GM19035 (cell line): ENCODE results near the gene ADAMTS1.
"Not testable (repeated sequence)": the region's sequence is repeated elsewhere in the genome, so short reads cannot be mapped to it uniquely, and the experiment has no call there.

Experiments
- ATAC-seq: cut with Tn5 transposase; IDR thresholded peaks from one replicate; pipeline ENCODE4 v1.9.1; 2021; ENCODE audit not compliant: unreplicated experiment

The ADAMTS1 gene

GRCh38 chr21:26845066-26845758 is at the start of gene ADAMTS1:
TSS of gene ADAMTS1 (minus strand) at chr21:26845409. CDS start at chr21:26844954, 455 bp downstream.
- ATAC-seq = no peak

DNA sequence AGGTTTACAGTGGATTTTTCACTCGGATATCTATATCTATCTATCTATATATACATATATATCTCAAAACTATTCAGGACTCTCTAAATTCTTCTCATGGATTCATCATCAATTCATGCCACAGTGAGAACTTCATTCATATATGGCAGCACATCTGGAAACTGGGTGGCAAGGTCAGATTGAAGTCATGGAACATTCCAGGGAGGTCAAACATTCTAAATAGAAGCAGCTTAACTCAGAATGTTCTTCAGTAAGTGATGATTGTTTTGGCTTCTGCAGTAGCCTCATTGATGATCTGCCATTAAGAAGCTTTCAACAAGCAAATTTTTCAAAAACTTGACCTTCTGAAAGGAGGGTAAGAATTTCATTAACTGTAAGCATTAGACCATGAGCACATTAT is 46.9 kb upstream of the ADAMTS1 start:
- no peak for ATAC-seq

- no peak for ATAC-seq
These were observed 43.7 kb upstream of the ADAMTS1 start for GRCh38 chr21:26888931-26889330.

- no peak for ATAC-seq
These were observed 43.0 kb upstream of the ADAMTS1 start for GRCh38 chr21:26888256-26888655.

DNA sequence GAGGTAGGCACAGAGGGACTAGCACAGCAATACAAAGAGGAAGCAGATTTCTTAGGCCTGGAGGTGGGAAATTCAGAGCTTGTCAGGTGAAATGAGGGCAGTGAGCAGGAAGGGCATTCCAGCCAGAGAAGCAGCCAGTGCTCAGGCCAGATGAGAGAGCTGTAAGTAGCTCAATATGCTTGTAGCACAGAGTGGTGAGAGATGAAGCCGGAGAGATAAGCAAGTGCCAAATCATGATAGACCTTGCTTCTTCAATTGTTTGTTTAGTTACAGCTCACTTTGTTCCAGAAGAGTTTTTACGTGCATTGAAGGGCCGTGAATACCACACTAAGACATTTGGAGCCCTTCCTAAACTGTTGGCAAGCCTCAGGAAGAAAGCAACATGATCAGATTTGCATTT is 42.0 kb upstream of the ADAMTS1 start:
- no peak for ATAC-seq

GRCh38 chr21:26884436-26884835 is 39.2 kb upstream of the ADAMTS1 start:
- no peak for ATAC-seq

DNA sequence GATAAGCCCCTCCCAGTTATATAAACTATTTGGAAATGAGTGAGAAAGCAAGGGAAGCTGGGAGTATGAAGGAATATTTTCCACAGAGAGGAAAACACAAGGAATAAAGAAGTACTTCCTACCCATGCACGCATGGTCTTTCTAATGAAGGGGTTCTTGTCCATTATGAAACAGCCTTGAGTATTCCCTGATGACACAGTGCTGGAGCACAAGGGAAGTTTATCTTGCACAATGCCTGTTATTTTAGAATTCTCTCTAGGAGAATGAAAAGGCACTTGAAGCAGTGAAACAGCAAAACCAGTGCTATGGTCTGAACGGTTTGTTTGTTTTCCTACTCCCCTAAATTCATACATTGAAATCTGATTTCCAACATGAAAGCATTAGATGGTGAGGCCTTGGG is 38.6 kb upstream of the ADAMTS1 start:
- ATAC-seq = no peak

DNA sequence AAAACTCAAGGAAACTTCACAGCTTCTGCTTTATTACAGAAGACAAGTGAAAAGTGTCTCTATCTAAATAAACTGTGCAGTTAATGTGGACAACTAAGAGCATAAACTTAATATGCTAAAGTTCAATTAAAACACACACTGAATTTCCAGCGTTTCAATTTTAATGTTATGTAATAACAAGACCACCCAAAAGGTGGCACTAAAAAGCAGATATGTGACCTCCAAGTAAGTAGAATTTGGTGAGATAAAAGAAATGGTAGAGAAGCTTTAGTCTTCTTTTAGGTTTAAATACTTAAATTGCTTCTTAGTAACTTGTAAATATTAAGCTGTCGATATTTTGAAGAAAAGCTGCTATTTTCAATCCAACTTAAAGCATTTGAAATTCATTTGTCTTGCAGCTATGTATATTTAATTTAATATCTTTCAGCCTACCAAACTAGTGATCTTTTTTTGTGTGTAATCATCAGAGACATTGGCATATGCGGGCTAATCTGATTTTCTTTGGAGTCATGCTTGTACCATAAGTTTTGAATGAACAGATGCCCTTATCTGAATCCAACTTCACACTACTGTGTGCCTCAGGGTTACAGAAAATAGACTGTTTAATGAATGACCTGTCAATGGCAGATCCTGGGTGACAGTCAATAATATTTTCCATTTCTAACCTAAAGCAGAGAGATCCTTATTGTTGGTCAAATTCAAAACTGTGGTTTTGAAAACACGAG is 36.5 kb upstream of the ADAMTS1 start:
- ATAC-seq = no peak

DNA sequence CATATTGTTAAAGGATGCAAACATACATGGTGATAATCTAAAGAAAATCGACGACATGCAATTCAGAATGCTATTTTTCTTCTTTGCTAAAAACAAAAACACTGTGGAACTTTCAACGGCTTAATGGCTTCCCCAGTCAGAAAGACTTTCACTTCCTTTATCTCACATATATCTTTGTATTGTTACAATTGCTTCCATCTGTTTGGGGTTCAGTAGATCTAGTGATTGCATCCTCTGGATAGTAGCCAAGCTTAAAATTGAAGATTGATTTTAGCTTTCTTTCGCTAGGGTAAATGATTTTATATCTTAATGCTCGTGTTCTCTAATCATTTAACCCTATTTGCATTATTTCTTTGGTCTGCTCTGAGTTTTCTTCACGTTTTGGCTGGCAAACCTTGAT is 31.8 kb upstream of the ADAMTS1 start:
- ATAC-seq = no peak

DNA sequence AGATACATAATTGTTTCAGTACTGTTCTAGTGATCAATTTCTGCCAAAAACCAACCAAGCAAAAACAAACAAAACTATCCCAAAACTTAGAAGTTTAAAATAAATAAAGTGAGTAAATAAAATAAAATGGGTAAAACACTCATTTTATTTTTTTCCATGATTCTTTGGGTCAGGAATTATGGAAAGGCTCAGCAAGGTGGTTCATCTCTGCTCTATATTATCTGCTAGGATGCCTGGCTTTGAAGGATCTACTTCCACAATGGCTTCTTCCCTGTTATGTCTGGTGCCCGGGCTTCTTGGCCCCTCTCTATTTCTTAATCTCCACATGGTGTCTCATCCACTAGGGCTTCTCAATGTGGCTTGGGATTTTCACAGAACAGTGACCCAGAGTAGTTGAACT is 29.1 kb upstream of the ADAMTS1 start:
- no peak for ATAC-seq

GRCh38 chr21:26865857-26866256 is 20.6 kb upstream of the ADAMTS1 start:
- no peak for ATAC-seq

GRCh38 chr21:26856871-26857350 is 11.7 kb upstream of the ADAMTS1 start:
- not testable (repeated sequence) for ATAC-seq

DNA sequence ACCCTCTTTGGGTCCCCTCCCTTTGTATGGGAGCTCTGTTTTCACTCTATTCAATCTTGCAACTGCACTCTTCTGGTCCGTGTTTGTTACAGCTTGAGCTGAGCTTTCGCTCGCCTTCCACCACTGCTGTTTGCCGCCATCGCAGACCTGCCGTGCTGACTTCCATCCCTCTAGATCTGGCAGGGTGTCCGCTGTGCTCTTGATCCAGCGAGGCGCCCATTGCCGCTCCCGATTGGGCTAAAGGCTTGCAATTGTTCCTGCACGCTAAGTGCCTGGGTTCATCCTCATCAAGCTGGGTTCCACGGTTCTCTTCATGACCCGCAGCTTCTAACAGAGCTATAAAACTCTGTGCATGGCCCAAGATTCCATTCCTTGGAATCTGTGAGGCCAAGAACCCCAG is 9.5 kb upstream of the ADAMTS1 start:
- ATAC-seq = not testable (repeated sequence)

GRCh38 chr21:26852423-26852822 is 7.2 kb upstream of the ADAMTS1 start:
- ATAC-seq = no peak

DNA sequence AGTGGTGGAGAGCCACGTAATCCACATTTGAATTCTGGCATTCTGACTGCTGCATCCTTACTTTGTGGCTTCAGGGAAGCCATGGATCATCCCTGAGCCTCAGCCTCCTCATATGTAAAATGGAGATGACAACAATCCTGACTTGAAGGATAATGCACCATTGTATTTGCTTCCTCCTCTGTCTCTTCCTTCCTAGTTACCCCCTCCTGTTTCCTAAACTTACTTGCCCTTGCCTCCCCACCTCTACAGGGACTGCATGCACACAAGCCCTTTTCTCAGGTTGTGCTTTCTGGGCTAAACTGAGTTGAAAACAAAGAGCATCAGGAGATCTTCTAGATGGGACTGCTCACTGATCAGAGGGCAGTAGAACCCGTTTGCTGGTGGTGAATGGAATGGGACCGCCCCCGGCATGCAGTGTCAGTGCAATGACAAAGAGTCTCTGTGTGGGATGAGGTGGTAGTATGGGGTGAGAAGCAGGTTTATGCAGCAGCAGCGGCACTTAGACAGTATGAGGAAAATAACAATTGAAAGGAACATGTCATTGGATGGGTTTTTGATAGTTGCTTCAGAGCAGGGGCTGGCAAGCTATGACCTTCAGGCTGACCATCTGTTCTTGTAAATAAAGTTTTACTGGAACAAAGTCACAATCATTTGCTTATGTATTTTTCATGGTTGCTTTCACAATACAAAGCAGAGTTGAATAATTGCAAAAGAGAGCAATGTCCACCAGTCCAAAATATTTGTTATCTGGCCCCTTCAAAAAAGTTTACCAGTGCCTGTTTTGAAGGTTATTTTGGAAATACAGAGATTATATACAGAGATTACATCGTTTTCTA is 6.1 kb upstream of the ADAMTS1 start:
- ATAC-seq = no peak

DNA sequence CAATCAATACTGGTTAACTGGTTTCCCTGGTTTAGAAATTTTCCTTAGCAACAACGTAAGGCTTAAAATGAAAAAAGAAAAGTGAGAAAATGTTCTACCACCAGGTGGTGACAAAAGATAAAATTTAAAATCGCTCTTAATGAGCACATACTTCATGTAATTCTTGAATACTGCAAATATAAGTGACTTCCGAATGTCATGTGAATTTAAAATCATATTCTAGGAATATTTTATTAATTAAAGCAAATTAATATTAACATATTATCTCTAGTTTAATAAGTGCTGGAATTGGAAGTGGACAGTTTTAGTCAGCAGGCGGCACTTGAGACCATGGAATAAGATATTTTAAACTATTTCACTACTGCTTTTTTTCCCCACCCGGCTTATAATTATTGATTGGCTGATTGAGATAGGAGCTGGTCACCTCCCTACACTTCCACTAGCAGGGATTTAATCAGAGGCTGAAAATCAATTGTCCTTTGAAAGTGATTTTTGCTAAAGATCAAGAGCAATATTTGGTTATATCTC is 5.0 kb upstream of the ADAMTS1 start:
- no peak for ATAC-seq

DNA sequence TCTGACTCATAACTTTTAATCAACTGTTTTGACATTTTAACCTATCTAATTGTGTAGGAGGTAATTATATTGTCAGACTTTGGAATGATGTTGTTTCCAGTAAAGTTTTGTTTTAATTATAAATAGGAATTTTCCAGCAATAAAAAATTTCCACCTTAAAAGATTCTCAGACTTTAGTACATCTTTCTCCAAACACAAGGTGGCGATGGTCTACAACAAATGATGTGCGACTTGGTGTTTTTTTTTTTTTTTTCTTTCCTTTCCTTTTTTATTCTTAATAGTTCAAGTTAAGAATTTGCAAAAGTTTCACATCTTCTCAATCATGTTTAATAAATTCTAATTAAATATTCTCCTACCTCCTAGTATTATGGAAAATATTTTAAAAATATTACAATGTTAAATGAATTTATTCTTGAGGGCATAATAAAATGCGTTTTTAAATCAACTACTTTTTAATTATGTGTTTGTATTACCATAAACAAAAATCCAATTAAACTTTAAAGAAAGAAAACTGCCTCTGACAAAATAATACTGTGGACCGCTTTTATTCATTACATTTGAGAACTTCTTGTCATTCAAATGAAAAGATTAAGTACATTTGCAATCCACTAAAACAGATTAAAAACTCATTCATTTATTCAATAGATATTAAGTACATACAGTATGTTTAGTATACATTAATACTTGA is 4.4 kb upstream of the ADAMTS1 start:
- no peak for ATAC-seq

DNA sequence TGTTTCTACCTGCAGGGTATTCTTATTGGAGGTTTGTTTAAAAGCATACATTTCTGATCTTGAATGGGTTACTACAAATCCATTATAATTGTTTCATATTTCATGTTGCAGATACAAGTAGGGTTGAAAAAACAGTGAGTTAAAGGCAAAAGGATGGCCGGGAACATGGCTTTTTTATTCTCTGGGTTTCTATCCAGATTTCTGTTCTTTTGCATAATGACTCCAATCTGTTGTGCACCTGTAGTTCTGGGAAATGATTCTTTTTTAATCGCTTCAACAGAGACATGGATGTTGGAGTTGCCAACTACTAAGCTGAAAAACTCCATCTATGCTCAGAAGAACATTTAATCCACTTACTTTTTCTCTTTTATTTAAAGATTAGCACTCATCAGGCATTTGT is 2.7 kb upstream of the ADAMTS1 start:
- ATAC-seq = no peak

- no peak for ATAC-seq
These were observed 1.8 kb upstream of the ADAMTS1 start for GRCh38 chr21:26847002-26847401.

- no peak for ATAC-seq
These were observed 1.1 kb upstream of the ADAMTS1 start for GRCh38 chr21:26846036-26846931.
